HUES64 (cell line): Measurements from ENCODE around the gene BRD8.
A peak's percentile ranks its signal among the peaks of the same experiment; 100 is the strongest.

Experiments
- H3K27ac ChIP-seq: 2 replicates; pipeline ENCODE4 v1.7.0; 2013; ENCODE audit warnings: low read depth, low read length, inconsistent platforms
- H3K27me3 ChIP-seq: 2 replicates; pipeline ENCODE4 v1.6.1; 2013; ENCODE audit warnings: mild to moderate bottlenecking, low read length; ENCODE audit not compliant: insufficient read depth
- H3K36me3 ChIP-seq: 2 replicates; pipeline ENCODE4 v1.6.1; 2013; ENCODE audit warnings: mild to moderate bottlenecking, low read length; ENCODE audit not compliant: insufficient read depth
- H3K4me1 ChIP-seq: 2 replicates; pipeline ENCODE4 v1.6.1; 2013; ENCODE audit warnings: mild to moderate bottlenecking, low read length, moderate library complexity; ENCODE audit not compliant: insufficient read depth
- H3K4me3 ChIP-seq: 2 replicates; pipeline ENCODE4 v1.5.1; 2013; ENCODE audit warnings: mild to moderate bottlenecking, low read length, moderate library complexity
- H3K9ac ChIP-seq: 2 replicates; pipeline ENCODE4 v1.6.1; 2013; ENCODE audit warnings: mild to moderate bottlenecking, low read depth, low read length
- H3K9me3 ChIP-seq: 2 replicates; pipeline ENCODE4 v1.6.1; 2013; ENCODE audit warnings: low read depth, low read length; ENCODE audit not compliant: insufficient read depth
- WGBS: fragments of 150-250, 120-280 bp; methylation state at CpG from one replicate; pipeline ENCODE4 v1.1.7; 2013; ENCODE audit warnings: missing lambda C conversion rate; 5-methylcytosine and 5-hydroxymethylcytosine counted together

BRD8 gene

DNA sequence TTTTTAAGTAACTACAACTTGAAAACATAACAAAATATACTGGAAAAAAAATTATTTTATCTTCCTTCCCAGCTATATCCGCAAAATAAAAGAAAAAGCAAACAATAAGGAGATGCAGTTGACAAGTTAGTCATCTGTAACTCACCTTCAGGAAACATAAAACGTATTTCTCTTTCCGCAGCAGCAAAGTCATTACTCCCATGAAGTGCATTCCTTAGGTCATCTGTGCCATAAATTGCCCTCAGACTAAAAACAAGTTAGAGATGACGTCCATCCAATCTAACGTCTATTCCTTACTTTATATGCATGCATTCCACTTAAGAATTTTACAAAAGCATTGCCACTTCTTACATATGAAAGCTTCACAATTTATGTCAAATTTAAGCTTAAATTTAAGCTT, 50.1 kb downstream of the BRD8 start:
- H3K4me3 ChIP-seq, result no peak overlapping the region
- H3K27me3 ChIP-seq, result no peaks in the 10 kb centered on the region
- H3K36me3 ChIP-seq, result no peaks in the 10 kb centered on the region
- no peaks in the 10 kb centered on the region for H3K4me1 ChIP-seq
- H3K27ac ChIP-seq, result no peak overlapping the region
- H3K9me3 ChIP-seq, result no peaks in the 10 kb centered on the region
- 88% methylated on average over 5 of the region's 5 CpGs for WGBS
- no peak overlapping the region for H3K9ac ChIP-seq

DNA sequence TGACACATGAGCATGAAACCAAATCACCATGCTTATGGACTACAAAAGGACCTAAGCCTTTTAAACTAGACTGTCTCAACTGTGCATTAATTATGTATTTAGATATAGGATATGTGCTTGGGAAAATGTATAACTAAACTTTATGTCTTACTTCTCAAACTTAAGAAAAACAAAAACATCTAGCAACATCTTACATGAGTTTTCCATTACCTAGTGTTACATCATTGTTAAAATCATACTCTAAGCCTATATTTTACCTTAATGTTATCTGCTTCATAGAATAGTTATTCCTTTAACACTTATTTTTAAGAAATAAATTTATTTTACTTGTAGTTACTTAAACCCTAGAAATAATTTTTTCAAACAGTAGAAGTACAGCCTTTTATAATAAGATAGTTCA, 63.2 kb downstream of the BRD8 start:
- H3K27ac ChIP-seq, result no peak overlapping the region
- H3K36me3 ChIP-seq, result no peaks in the 10 kb centered on the region
- no peak overlapping the region for H3K4me3 ChIP-seq
- no peaks in the 10 kb centered on the region for H3K27me3 ChIP-seq
- no peaks in the 10 kb centered on the region for H3K9me3 ChIP-seq
- peaks cover 7% of the 10 kb centered on the region for H3K4me1 ChIP-seq
- no peak overlapping the region for H3K9ac ChIP-seq

DNA sequence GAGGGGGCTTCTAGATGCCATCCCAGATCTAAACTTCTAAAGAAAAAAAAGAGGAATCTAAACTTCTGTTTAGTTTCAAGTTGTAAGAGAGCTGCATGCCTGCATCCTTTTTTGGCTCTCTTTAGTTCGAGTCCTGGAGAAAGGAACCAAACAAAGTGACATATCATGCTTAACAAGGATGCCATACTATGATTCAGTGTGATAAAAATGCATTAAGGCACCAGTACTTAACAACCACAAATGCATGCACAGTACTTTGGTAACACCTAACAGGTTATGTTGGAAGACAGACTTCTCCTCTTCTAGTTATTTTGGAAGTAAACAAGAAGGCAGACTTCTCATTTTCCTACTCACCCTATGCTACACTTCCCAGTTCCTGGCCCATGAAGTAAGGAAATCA, 66.5 kb downstream of the BRD8 start:
- H3K4me3 ChIP-seq, result no peak overlapping the region
- H3K27me3 ChIP-seq, result no peaks in the 10 kb centered on the region
- peaks cover 10% of the 10 kb centered on the region for H3K4me1 ChIP-seq
- H3K9me3 ChIP-seq, result no peaks in the 10 kb centered on the region
- no peaks in the 10 kb centered on the region for H3K36me3 ChIP-seq
- H3K9ac ChIP-seq, result no peak overlapping the region
- WGBS, result 67% methylated on average over 1 of the region's 1 CpG
- no peak overlapping the region for H3K27ac ChIP-seq

DNA sequence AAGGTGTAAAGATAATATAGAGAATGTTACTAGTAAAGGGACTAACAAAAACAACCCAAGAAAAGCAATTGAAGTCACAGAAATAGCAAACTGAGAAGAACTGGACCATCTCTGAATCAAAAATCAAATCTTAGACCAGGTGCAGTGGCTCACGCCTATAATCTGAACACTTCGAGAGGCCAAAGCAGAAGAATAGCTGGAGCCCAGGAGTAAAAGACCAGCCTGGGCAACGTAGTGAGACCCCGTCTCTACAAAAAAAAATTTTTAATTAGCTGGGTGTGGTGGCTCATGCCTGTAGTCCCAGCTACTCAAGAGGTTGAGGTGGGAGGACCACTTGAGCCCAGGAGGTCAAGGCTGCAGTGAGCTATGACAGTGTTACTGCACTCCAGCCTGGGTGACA, 67.2 kb downstream of the BRD8 start:
- no peaks in the 10 kb centered on the region for H3K9me3 ChIP-seq
- no peak overlapping the region for H3K9ac ChIP-seq
- H3K27ac ChIP-seq, result no peak overlapping the region
- H3K36me3 ChIP-seq, result no peaks in the 10 kb centered on the region
- no peak overlapping the region for H3K4me3 ChIP-seq
- H3K4me1 ChIP-seq, result peaks cover 10% of the 10 kb centered on the region
- H3K27me3 ChIP-seq, result no peaks in the 10 kb centered on the region
- WGBS, result 96% methylated on average over 4 of the region's 4 CpGs

DNA sequence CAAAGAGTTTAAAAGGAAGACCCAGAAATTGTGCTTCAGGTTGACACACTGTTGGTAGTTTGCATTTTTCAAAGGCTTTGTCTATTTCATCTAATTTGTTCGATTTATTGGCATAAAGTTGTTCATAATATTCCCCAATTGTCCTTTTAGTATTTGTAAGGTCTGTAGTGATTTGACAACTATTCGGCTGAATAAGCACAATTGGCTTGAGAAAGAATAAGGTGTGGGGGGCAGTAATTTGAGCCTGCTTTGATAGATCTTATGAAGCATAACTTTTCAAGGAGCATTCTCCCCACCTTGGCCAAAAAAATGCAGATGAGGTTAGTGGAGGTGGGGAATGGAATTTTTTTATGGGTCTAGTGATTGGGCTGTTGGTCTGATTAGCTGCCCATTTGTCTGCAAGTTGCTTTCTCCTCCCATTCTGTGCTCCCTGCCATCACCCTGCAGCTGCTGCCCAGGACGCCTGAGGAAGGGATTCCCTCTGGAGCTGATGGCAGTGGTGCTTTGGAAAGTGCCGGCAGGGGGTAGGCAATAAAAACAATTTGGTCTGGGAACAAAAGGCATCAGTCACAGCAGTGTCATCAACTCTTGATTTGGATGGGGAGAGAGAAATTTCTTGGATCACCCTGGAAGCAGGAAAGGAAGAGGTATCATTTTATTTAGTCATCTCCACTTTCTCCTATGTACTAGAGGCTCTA, 68.0 kb downstream of the BRD8 start:
- Histone ChIP-seq H3K4me1 (peaks cover 10% of the 10 kb centered on the region), H3K4me3 (no peak overlapping the region), H3K36me3 (no peaks in the 10 kb centered on the region), H3K27ac (no peak overlapping the region), H3K9ac (no peak overlapping the region), H3K9me3 (no peaks in the 10 kb centered on the region), H3K27me3 (no peaks in the 10 kb centered on the region)
- 36% methylated on average over 3 of the region's 4 CpGs for WGBS

DNA sequence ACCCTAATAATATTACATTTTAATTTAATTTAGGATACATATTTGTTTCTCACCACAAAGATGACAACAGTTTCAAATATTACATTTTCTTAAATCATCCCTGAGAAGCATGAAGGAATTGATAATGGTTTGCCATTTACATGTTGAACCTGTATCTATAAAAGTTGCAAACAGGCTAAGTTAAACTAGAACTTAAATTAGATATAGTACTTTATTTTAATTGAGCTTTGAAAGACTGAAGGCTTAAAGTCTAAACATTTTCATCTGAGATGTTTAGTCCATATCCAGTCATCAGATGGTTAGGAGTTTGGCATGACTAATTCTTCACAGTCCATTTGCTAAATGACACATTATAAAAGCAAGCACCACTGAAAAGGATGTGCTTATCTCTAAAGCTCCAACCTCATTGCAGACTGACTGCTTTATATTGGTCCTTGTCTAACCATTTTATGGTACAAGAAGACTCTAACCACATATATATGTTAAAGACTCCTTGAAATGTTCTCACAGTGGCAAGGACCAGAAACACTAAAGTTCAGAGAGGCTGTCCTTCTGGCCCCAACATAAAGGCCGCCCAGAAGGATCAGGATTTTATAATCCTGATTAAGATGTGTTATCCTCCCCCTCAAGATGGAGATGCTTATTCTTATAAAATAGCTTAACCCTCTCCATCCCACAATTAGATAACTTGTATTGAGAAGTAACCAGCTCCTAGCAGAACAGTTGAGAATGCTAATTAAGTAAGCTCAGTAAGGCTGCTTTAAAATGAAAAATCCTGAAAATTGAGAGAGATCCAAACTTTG, 68.8 kb downstream of the BRD8 start:
- no peak overlapping the region for H3K9ac ChIP-seq
- H3K4me1 ChIP-seq, result peaks cover 10% of the 10 kb centered on the region
- WGBS, result 67% methylated on average over 1 of the region's 1 CpG
- no peak overlapping the region for H3K4me3 ChIP-seq
- no peaks in the 10 kb centered on the region for H3K9me3 ChIP-seq
- no peaks in the 10 kb centered on the region for H3K36me3 ChIP-seq
- no peak overlapping the region for H3K27ac ChIP-seq
- H3K27me3 ChIP-seq, result no peaks in the 10 kb centered on the region

DNA sequence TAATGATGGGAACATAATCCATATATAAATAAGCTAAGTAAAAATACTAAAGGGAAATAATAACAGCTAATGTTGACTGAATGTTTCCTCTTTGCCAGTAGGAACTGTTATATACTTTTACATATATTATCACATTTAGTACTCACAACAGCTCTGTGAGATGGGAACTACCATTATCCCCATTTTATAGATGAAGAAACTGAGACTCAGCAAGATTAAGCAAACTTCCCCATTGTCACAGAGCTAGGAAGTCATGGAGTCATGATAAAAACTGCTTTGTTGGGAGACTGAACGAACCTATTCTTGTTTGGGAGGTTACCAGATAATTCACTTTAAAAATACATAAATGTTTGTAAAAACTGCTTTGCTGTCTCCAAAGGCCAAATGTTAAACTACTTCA, 71.2 kb downstream of the BRD8 start:
- H3K36me3 ChIP-seq, result no peaks in the 10 kb centered on the region
- no peak overlapping the region for H3K4me3 ChIP-seq
- peaks cover 6% of the 10 kb centered on the region; the same call in 1 of the 2 replicates for H3K27me3 ChIP-seq
- H3K27ac ChIP-seq, result no peak overlapping the region
- no peak overlapping the region for H3K9ac ChIP-seq
- WGBS, result no CpG with 5 or more reads among the region's 1 CpG
- H3K4me1 ChIP-seq, result peaks cover 23% of the 10 kb centered on the region
- H3K9me3 ChIP-seq, result no peaks in the 10 kb centered on the region

DNA sequence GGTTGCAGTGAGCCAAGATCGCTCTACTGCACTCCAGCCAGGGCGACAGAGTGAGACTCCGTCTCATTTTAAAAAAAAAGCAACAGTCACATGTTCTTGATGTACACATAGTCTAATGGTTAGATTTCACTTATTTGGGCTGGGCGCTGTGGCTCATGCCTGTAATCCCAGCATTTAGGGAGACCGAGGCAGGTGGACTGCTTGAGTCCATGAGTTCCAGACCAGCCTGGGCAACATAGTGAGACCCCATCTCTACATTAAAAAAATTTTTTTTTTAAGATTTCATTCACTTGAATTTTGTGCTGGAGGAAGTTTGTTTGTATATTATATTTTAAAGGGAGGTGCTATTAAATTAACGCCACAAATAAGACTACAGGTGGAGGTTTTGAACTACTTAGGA, 72.7 kb downstream of the BRD8 start:
- 98% methylated on average over 6 of the region's 6 CpGs for WGBS
- peaks cover 21% of the 10 kb centered on the region for H3K4me1 ChIP-seq

DNA sequence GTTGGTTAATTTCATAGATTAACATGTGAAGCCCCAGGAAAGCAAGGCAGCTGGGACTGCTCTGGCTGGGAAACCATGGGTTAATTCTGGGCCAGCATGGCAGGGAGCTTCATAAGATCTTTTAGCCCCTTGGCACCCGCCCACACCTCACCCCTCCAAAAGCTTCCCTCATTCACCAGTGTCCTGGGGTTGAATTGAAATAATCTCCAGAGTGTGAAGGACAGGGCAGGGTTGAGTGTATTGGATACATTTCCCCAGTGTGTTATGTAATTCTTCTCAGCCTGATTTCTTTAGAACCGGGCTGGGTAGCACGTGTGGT, 75.2 kb downstream of the BRD8 start:
- Histone ChIP-seq H3K4me1 (peaks cover 13% of the 10 kb centered on the region; the same call in 1 of the 2 replicates), H3K36me3 (no peaks in the 10 kb centered on the region), H3K9me3 (no peaks in the 10 kb centered on the region), H3K27me3 (peaks cover 35% of the 10 kb centered on the region), H3K4me3 (no peak overlapping the region), H3K27ac (peak overlapping the region; percentile 72; the same call in 1 of the 2 replicates), H3K9ac (no peak overlapping the region)
- 10% methylated on average over 2 of the region's 3 CpGs for WGBS

More for the DNA sequence above, 72.7 kb downstream of the BRD8 start:
- no peak overlapping the region for H3K27ac ChIP-seq
- H3K4me3 ChIP-seq, result no peak overlapping the region
- no peaks in the 10 kb centered on the region for H3K9me3 ChIP-seq
- H3K9ac ChIP-seq, result no peak overlapping the region
- peaks cover 14% of the 10 kb centered on the region for H3K27me3 ChIP-seq
- no peaks in the 10 kb centered on the region for H3K36me3 ChIP-seq

DNA sequence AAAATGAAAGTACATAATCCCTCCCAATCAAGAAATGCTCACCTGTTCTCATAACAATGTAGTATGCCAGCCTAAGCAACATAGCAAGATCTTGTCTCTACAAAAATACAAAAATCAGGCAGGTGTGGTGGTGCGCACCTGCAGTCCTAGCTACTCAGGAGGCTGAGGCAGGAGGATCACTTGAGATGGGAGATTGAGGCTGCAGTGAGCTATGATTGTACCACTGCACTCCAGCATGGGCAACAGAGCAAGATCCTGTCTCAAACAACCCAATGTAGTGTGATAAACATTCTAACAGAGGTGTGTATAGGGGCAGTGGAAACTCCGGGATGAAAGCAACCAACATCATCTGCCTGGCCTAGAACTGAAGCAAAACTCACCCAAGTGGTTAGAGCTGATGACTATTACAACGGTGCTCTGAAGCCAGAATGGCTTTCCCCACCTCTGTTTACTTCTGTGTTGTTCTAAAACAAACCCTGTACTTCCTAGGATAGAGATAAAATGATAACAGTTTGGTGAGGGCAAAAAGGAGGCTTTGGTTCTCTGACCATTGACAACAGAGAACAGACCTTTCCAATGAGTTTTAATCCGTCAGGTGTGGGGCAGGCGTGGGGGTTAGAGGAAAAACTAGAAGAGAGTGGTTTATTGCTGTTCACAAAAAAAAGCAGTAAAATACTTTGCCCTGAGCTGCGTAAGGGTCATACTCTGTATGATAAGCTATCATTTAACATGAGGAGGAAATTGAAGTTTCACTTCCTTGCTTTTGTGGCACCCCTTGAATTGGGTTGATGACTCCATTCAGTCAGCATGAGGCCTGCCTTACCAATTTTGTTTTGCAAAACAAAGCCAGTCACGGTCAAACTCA, 75.7 kb downstream of the BRD8 start:
- no peak overlapping the region for H3K9ac ChIP-seq
- peak overlapping the region; percentile 72; the same call in 1 of the 2 replicates for H3K27ac ChIP-seq
- no peaks in the 10 kb centered on the region for H3K9me3 ChIP-seq
- no peak overlapping the region for H3K4me3 ChIP-seq
- H3K36me3 ChIP-seq, result no peaks in the 10 kb centered on the region
- H3K27me3 ChIP-seq, result peaks cover 41% of the 10 kb centered on the region
- WGBS, result 47% methylated on average over 7 of the region's 7 CpGs
- H3K4me1 ChIP-seq, result peaks cover 13% of the 10 kb centered on the region; the same call in 1 of the 2 replicates
